ENCODE data around the gene FBXW11. TPM values are rescaled to one million over a fixed set of nuclear protein-coding genes. Genes with fewer than 3 reads are reported as not detected.

Gene FBXW11
- total RNA-seq, 1 donor from 2014 or later = 64.7 TPM

GRCh38 chr5:171855798-171856763 is 150.4 kb downstream of the FBXW11 start:
- H3K4me3 ChIP-seq (ENCODE audit: insufficient read depth, low read depth, low read length) = no peak overlapping the region
- TF ChIP-seq EZH2 (IDR thresholded peaks at IDR 0.05; ENCODE audit: insufficient read depth, low read length) = no peak
- TF ChIP-seq CTCF (IDR thresholded peaks at IDR 0.05; ENCODE audit: insufficient read depth, low read depth, low read length) = no peak
- no peaks in the 10 kb centered on the region for H3K9me3 ChIP-seq (ENCODE audit: insufficient read depth, low read depth, low read length)
- no peaks in the 10 kb centered on the region for H3K27me3 ChIP-seq (ENCODE audit: insufficient read depth, low read length)
- H3K27ac ChIP-seq (ENCODE audit: low read depth, low read length) = no peak overlapping the region
- peaks cover 1% of the 10 kb centered on the region for H3K4me1 Mint-ChIP-seq (ENCODE audit: low read depth, unreplicated experiment)
- H3K79me2 ChIP-seq (ENCODE audit: insufficient read depth, low read length) = no peaks in the 10 kb centered on the region
- no peaks in the 10 kb centered on the region for H4K20me1 ChIP-seq (ENCODE audit: insufficient read depth, low read length)
- peaks cover 2% of the 10 kb centered on the region for H3K4me1 ChIP-seq (ENCODE audit: insufficient read depth, low read length)
- FAIRE-seq (peak; percentile 34), DNase-seq (ENCODE audit: low read depth) (no peak)
- H3K36me3 ChIP-seq (ENCODE audit: insufficient read depth, low read length) = no peaks in the 10 kb centered on the region
- no peak overlapping the region for H2AFZ ChIP-seq (ENCODE audit: low read depth, low read length)
- H3K9me3 Mint-ChIP-seq (ENCODE audit: unreplicated experiment) = peaks cover 2% of the 10 kb centered on the region
- H3K27ac Mint-ChIP-seq (ENCODE audit: unreplicated experiment) = peak overlapping the region; percentile 4
- no peak overlapping the region for H3K4me3 Mint-ChIP-seq (ENCODE audit: unreplicated experiment)
- no peak overlapping the region for H3K4me2 ChIP-seq (ENCODE audit: low read length)
- H3K9ac ChIP-seq (ENCODE audit: low read length) = no peak overlapping the region
- no peaks in the 10 kb centered on the region for H3K27me3 Mint-ChIP-seq (ENCODE audit: low read depth, unreplicated experiment)
- H3K36me3 Mint-ChIP-seq (ENCODE audit: low read depth, unreplicated experiment) = peaks cover 19% of the 10 kb centered on the region

GRCh38 chr5:171855265-171855664 is 151.2 kb downstream of the FBXW11 start:
- Histone ChIP-seq H3K9me3 (ENCODE audit: insufficient read depth, low read depth, low read length) (no peaks in the 10 kb centered on the region), H3K27ac (ENCODE audit: low read depth, low read length) (no peak overlapping the region), H3K4me2 (ENCODE audit: low read length) (no peak overlapping the region), H2AFZ (ENCODE audit: low read depth, low read length) (no peak overlapping the region), H3K9ac (ENCODE audit: low read length) (no peak overlapping the region), H3K4me1 (ENCODE audit: insufficient read depth, low read length) (no peaks in the 10 kb centered on the region), H3K4me3 (ENCODE audit: insufficient read depth, low read depth, low read length) (no peak overlapping the region), H3K27me3 (ENCODE audit: insufficient read depth, low read length) (no peaks in the 10 kb centered on the region), H3K79me2 (ENCODE audit: insufficient read depth, low read length) (no peaks in the 10 kb centered on the region), H4K20me1 (ENCODE audit: insufficient read depth, low read length) (no peaks in the 10 kb centered on the region), H3K36me3 (ENCODE audit: insufficient read depth, low read length) (no peaks in the 10 kb centered on the region)
- Mint-ChIP-seq H3K4me1 (ENCODE audit: low read depth, unreplicated experiment) (no peaks in the 10 kb centered on the region), H3K27ac (ENCODE audit: unreplicated experiment) (peak overlapping the region; percentile 4), H3K9me3 (ENCODE audit: unreplicated experiment) (peaks cover 2% of the 10 kb centered on the region), H3K36me3 (ENCODE audit: low read depth, unreplicated experiment) (peaks cover 14% of the 10 kb centered on the region), H3K4me3 (ENCODE audit: unreplicated experiment) (no peak overlapping the region), H3K27me3 (ENCODE audit: low read depth, unreplicated experiment) (no peaks in the 10 kb centered on the region)
- FAIRE-seq = no peak
- no peak for TF ChIP-seq CTCF (IDR thresholded peaks at IDR 0.05; ENCODE audit: insufficient read depth, low read depth, low read length)
- TF ChIP-seq EZH2 (IDR thresholded peaks at IDR 0.05; ENCODE audit: insufficient read depth, low read length) = no peak
- no peak for DNase-seq (ENCODE audit: low read depth)

GRCh38 chr5:171852255-171852681 is 154.2 kb downstream of the FBXW11 start:
- no peak overlapping the region for H2AFZ ChIP-seq (ENCODE audit: low read depth, low read length)
- H3K27me3 ChIP-seq (ENCODE audit: insufficient read depth, low read length) = no peaks in the 10 kb centered on the region
- Mint-ChIP-seq H3K4me3 (ENCODE audit: unreplicated experiment) (no peak overlapping the region), H3K36me3 (ENCODE audit: low read depth, unreplicated experiment) (peaks cover 9% of the 10 kb centered on the region), H3K9me3 (ENCODE audit: unreplicated experiment) (peaks cover 2% of the 10 kb centered on the region), H3K27me3 (ENCODE audit: low read depth, unreplicated experiment) (peaks cover 2% of the 10 kb centered on the region), H3K27ac (ENCODE audit: unreplicated experiment) (no peak overlapping the region), H3K4me1 (ENCODE audit: low read depth, unreplicated experiment) (no peaks in the 10 kb centered on the region)
- no peak overlapping the region for H3K4me2 ChIP-seq (ENCODE audit: low read length)
- no peak overlapping the region for H3K27ac ChIP-seq (ENCODE audit: low read depth, low read length)
- no peak for DNase-seq (ENCODE audit: low read depth)
- FAIRE-seq = no peak
- H3K9ac ChIP-seq (ENCODE audit: low read length) = no peak overlapping the region
- no peaks in the 10 kb centered on the region for H3K79me2 ChIP-seq (ENCODE audit: insufficient read depth, low read length)
- H4K20me1 ChIP-seq (ENCODE audit: insufficient read depth, low read length) = no peaks in the 10 kb centered on the region
- H3K4me3 ChIP-seq (ENCODE audit: insufficient read depth, low read depth, low read length) = no peak overlapping the region
- no peaks in the 10 kb centered on the region for H3K4me1 ChIP-seq (ENCODE audit: insufficient read depth, low read length)
- H3K36me3 ChIP-seq (ENCODE audit: insufficient read depth, low read length) = no peaks in the 10 kb centered on the region
- no peaks in the 10 kb centered on the region for H3K9me3 ChIP-seq (ENCODE audit: insufficient read depth, low read depth, low read length)
- no peak for TF ChIP-seq EZH2 (IDR thresholded peaks at IDR 0.05; ENCODE audit: insufficient read depth, low read length)
- no peak for TF ChIP-seq CTCF (IDR thresholded peaks at IDR 0.05; ENCODE audit: insufficient read depth, low read depth, low read length)

Measured in astrocyte (in vitro differentiated cells and primary cell).